ENCODE data around the gene PDE4B.

DNA sequence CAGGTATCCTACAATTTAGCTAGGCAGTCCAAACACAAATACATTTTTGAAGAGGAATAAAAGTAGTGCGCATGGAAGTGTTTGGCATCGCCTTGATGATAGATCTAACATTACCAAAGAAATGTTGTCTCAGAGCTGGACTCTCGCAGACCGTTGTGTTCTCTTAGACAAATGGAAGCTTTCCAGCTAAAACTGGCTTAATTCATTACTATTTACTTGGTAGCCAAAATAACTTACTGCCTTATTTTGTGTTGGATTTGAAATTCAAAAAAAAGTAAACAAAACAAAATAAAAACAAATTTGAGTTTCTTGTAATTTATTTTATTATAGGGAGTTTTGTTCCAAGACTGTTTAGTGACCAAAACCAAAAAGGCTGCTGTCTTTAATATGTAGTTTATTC, 51.6 kb downstream of the PDE4B start:
- TF ChIP-seq, protein P1, sequence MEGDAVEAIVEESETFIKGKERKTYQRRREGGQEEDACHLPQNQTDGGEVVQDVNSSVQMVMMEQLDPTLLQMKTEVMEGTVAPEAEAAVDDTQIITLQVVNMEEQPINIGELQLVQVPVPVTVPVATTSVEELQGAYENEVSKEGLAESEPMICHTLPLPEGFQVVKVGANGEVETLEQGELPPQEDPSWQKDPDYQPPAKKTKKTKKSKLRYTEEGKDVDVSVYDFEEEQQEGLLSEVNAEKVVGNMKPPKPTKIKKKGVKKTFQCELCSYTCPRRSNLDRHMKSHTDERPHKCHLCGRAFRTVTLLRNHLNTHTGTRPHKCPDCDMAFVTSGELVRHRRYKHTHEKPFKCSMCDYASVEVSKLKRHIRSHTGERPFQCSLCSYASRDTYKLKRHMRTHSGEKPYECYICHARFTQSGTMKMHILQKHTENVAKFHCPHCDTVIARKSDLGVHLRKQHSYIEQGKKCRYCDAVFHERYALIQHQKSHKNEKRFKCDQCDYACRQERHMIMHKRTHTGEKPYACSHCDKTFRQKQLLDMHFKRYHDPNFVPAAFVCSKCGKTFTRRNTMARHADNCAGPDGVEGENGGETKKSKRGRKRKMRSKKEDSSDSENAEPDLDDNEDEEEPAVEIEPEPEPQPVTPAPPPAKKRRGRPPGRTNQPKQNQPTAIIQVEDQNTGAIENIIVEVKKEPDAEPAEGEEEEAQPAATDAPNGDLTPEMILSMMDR (IDR thresholded peaks at IDR 0.05), result no peak
- TF ChIP-seq EZH2 (IDR thresholded peaks at IDR 0.05), result no peak
- TF ChIP-seq EZH2phosphoT487 (IDR thresholded peaks at IDR 0.05), result no peak
